Raji (cell line): Measurements from ENCODE around the gene COL20A1.

ENCODE experiments used
- POLR2A ChIP-seq: IDR thresholded peaks from 2 replicates; pipeline ENCODE4 v1.6.1; 2011; ENCODE audit warnings: low read depth, low read length, control low read depth; ENCODE audit not compliant: insufficient read depth

COL20A1 gene

GRCh38 chr20:63369724-63370617, 77.0 kb downstream of the COL20A1 start:
- TF ChIP-seq POLR2A, result no peak

GRCh38 chr20:63370618-63371187, 77.7 kb downstream of the COL20A1 start:
- no peak for TF ChIP-seq POLR2A

DNA sequence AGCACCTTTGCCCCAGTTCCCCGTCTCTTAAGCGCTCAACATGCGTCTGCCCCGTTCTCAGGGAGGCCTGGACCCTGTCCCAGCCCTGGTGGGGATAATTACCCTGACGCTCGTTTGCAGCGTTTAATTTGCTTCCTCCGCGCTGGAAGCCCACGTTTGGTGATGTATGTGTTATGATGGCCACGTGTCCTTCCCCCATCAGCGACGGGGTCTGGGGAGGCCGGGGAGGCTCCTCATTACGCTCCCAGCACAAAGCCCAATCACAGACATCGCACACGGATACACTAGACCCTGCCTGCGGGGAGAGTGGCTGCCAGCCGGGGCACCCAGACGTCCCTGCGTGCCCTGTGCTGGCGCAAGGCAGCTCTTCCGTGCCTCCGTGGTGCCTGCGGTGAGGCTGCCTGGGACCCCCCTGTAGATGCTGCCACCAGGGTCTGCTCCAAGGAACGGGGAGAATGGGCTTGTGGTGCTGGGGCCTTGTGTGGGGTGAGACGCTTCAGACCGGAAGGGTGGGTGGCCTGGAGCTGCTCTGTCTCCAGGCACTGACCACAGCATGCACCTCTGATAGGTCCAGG, 78.4 kb downstream of the COL20A1 start:
- no peak for TF ChIP-seq POLR2A

DNA sequence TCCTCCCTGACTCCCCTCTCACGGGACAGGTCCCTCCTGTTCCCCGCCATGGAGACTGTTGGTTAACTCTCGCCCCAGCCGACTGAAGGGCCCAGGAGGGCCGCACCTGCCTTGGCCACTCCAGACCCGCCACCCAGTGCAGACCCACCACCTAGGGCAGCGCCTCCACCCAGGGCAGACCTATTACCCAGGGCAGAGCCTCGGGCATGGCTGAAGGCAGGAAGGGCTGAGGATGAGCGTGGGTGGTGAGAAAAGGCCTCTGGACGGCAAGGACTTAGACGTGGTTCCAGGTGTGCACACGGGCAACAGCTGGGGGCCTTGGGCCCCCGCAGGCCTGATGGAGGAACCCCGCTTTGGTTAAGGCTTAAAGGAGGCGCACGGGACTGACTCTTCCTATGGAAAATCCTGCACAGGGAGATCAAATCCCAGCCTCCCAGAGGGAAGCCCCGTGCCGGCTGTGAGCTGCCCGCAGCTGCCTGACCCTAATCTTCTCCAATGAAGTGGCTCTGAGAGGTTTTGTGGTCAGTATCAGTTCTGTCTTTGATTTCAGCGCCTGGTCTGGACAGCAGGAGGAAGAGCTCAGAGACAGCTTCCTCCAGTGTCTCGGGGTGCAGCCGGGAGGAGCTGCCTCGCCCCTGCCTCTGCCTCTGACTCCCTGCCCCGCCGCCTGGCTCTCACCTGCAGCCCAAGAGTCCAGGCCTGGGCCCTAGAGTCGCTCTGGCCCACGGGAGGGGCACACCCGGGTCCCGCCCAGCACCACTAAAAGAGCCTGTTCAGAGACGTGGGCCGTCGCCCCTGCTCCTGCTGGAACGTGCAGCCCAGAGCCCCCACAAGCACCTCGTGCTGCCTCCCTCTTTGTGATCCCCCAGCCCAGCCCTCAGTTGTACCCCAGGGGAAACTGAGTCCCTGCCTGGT, 80.2 kb downstream of the COL20A1 start:
- TF ChIP-seq POLR2A, result no peak

- no peak for TF ChIP-seq POLR2A
Measured at GRCh38 chr20:63373996-63374395, 81.0 kb downstream of the COL20A1 start.

DNA sequence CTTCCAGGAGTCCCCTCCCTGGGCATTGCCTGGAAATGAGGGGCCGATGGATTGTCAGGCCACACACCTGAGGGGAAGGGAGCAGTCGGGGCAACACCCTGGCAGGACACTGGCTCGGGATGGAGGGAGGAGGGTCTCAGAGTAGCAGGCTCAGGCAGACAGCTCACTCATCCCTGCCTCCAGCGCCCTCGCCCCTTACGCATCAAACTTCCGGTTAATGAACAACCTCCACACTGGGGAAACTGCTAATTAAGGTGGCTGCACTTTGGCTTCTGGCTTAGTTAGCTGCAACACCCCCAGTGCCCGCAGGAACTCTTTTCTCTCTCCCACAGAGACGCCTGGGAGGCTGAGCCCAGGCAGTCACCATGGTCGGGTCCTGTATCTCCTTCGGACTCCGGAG, 81.5 kb downstream of the COL20A1 start:
- TF ChIP-seq POLR2A, result no peak

GRCh38 chr20:63375438-63375837, 82.5 kb downstream of the COL20A1 start:
- TF ChIP-seq POLR2A, result no peak

- TF ChIP-seq POLR2A, result no peak
Measured at GRCh38 chr20:63376283-63377250, 83.6 kb downstream of the COL20A1 start.

- no peak for TF ChIP-seq POLR2A
Measured at GRCh38 chr20:63377256-63377941, 84.4 kb downstream of the COL20A1 start.

GRCh38 chr20:63377951-63378381, 85.0 kb downstream of the COL20A1 start:
- TF ChIP-seq POLR2A, result no peak

DNA sequence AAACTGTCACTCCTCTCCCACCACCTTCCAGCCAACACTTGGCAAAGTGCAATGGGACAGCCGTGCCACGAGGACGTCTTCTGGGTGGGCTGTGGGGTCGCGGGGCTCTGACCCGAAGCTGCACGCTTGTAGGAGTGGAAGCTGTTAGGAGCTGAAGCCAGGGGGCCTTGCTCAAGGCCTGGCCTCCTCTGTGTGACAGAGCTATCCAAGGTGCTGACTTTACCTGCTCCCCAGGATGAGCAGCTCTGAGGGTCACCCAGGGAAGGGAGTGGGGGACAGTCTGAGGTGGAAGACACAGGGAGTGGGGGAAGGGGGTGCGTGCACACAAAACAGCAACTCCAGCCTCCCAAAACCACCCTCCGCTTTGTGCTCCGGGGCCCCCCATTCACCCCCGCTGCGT, 85.6 kb downstream of the COL20A1 start:
- no peak for TF ChIP-seq POLR2A

DNA sequence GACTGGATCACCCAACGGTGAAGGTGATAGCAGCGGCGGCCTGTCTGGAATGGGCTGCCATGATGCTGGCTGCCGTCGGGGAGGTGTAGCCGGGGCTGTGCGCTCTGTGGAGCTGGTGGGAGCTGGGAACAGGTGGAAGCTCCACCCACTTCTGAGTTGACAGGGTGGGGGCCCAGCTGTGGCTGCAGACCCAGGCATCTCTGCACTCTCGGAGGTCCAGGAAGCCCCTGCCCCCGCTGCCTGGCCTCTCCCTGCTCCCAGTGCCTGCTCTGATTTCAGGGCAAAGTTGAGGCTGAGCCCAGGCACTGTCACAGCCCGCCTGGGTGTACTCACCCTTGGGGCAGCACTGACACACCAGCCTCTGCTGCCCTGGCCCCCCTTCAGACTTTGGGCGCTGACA, 86.3 kb downstream of the COL20A1 start:
- no peak for TF ChIP-seq POLR2A

GRCh38 chr20:63380346-63380870, 87.4 kb downstream of the COL20A1 start:
- no peak for TF ChIP-seq POLR2A
